ENCODE measurements around the gene DNAI7.

Gene DNAI7

GRCh38 chr12:25190793-25191192 lies 4.2 kb downstream of the DNAI7 start:
- no peak overlapping the region for H3K4me2 ChIP-seq
- no peaks in the 10 kb centered on the region for H3K27me3 ChIP-seq (ENCODE audit: insufficient read depth, low read depth)

GRCh38 chr12:25189656-25190055 lies 5.3 kb downstream of the DNAI7 start:
- TF ChIP-seq CTCF (conservative IDR thresholded peaks at IDR 0.05; ENCODE audit: low read depth, low read length), result no peak
- no peak overlapping the region for H3K9ac ChIP-seq
- no peak overlapping the region for H2AFZ ChIP-seq (ENCODE audit: low read depth)
- no peak overlapping the region for H3K4me3 ChIP-seq (IDR thresholded peaks at IDR 0.05; ENCODE audit: insufficient read depth, low read depth, low read length)
- H3K79me2 ChIP-seq (ENCODE audit: insufficient read depth, low read depth), result no peaks in the 10 kb centered on the region
- H3K4me2 ChIP-seq, result no peak overlapping the region
- no peak overlapping the region for H3K27ac ChIP-seq
- no peaks in the 10 kb centered on the region for H3K27me3 ChIP-seq (ENCODE audit: insufficient read depth, low read depth)
- H3K4me1 ChIP-seq (ENCODE audit: low read depth, poor library complexity, severe bottlenecking), result peaks cover 24% of the 10 kb centered on the region
- H3K36me3 ChIP-seq (ENCODE audit: insufficient read depth), result no peaks in the 10 kb centered on the region
- H4K20me1 ChIP-seq (ENCODE audit: insufficient read depth), result no peaks in the 10 kb centered on the region

More at GRCh38 chr12:25190793-25191192, 4.2 kb downstream of the DNAI7 start:
- Histone ChIP-seq H3K36me3 (ENCODE audit: insufficient read depth) (no peaks in the 10 kb centered on the region), H3K4me1 (ENCODE audit: low read depth, poor library complexity, severe bottlenecking) (peaks cover 24% of the 10 kb centered on the region), H3K79me2 (ENCODE audit: insufficient read depth, low read depth) (no peaks in the 10 kb centered on the region), H3K27ac (no peak overlapping the region), H4K20me1 (ENCODE audit: insufficient read depth) (no peaks in the 10 kb centered on the region), H3K9ac (no peak overlapping the region), H2AFZ (ENCODE audit: low read depth) (no peak overlapping the region), H3K4me3 (IDR thresholded peaks at IDR 0.05; ENCODE audit: insufficient read depth, low read depth, low read length) (no peak overlapping the region)
- TF ChIP-seq CTCF (conservative IDR thresholded peaks at IDR 0.05; ENCODE audit: low read depth, low read length), result no peak

GRCh38 chr12:25187781-25188180 lies 7.2 kb downstream of the DNAI7 start:
- H3K4me2 ChIP-seq, result no peak overlapping the region
- peaks cover 19% of the 10 kb centered on the region for H3K4me1 ChIP-seq (ENCODE audit: low read depth, poor library complexity, severe bottlenecking)
- TF ChIP-seq CTCF (conservative IDR thresholded peaks at IDR 0.05; ENCODE audit: low read depth, low read length), result no peak

DNA sequence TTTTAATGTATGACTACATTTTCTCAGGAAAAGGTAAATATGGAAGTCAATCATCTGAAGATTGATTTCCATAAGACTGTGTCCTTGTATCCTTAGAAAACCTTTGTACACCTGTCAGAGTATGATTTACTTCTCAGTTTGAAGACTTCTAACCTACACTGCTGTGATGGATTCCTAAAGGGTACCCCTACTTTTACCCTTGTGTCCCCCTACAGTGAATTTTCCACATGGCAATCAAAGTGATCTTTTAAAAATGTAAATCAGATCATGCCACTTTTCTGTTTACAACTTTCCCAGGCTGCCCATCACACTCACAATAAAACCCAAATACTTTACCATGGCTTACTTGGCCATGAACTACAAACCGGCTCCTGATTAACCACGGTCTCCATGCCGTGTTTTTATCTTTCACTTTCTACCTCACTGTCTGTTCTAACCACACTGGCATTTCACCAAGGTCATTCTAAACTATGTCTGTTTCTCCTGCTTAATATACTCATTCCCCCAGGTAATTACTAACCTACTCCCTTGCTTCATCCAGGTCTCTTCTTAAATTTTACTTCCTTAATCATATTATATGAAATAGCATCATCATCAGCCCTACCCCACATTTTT lies 8.1 kb downstream of the DNAI7 start:
- Histone ChIP-seq H3K9ac (no peak overlapping the region), H2AFZ (ENCODE audit: low read depth) (no peak overlapping the region), H3K36me3 (ENCODE audit: insufficient read depth) (no peaks in the 10 kb centered on the region), H3K27me3 (ENCODE audit: insufficient read depth, low read depth) (no peaks in the 10 kb centered on the region), H3K79me2 (ENCODE audit: insufficient read depth, low read depth) (no peaks in the 10 kb centered on the region), H3K4me1 (ENCODE audit: low read depth, poor library complexity, severe bottlenecking) (peaks cover 19% of the 10 kb centered on the region), H3K4me2 (peak overlapping the region; percentile 51), H3K27ac (no peak overlapping the region), H3K4me3 (IDR thresholded peaks at IDR 0.05; ENCODE audit: insufficient read depth, low read depth, low read length) (no peak overlapping the region), H4K20me1 (ENCODE audit: insufficient read depth) (no peaks in the 10 kb centered on the region)
- TF ChIP-seq CTCF (conservative IDR thresholded peaks at IDR 0.05; ENCODE audit: low read depth, low read length), result no peak

More at GRCh38 chr12:25187781-25188180, 7.2 kb downstream of the DNAI7 start:
- no peak overlapping the region for H3K4me3 ChIP-seq (IDR thresholded peaks at IDR 0.05; ENCODE audit: insufficient read depth, low read depth, low read length)
- no peaks in the 10 kb centered on the region for H4K20me1 ChIP-seq (ENCODE audit: insufficient read depth)
- no peaks in the 10 kb centered on the region for H3K79me2 ChIP-seq (ENCODE audit: insufficient read depth, low read depth)
- no peaks in the 10 kb centered on the region for H3K27me3 ChIP-seq (ENCODE audit: insufficient read depth, low read depth)
- H2AFZ ChIP-seq (ENCODE audit: low read depth), result no peak overlapping the region
- H3K27ac ChIP-seq, result no peak overlapping the region
- H3K36me3 ChIP-seq (ENCODE audit: insufficient read depth), result no peaks in the 10 kb centered on the region
- H3K9ac ChIP-seq, result no peak overlapping the region

Measured in KMS-11 (cell line).